Measurements from ENCODE around the gene NCOA5.

Gene NCOA5

GRCh38 chr20:46036370-46036769 lies 53.4 kb downstream of the NCOA5 start:
- intact Hi-C loops (cut with DNase I; ENCODE audit: low total_unique reads) = no loop called here
- Histone ChIP-seq H3K4me1 (peaks cover 0 to 9% (median 0%) of the 10 kb centered on the region in 4 donors), H3K36me3 (no peaks in the 10 kb centered on the region)

GRCh38 chr20:46035713-46036112 lies 54.0 kb downstream of the NCOA5 start:
- Histone ChIP-seq H3K4me1 (peaks cover 0 to 10% (median 0%) of the 10 kb centered on the region in 4 donors), H3K27ac (no peak overlapping the region), H3K27me3 (peaks cover 3 to 51% of the 10 kb centered on the region in 2 donors), H3K9me3 (no peaks in the 10 kb centered on the region), H3K36me3 (no peaks in the 10 kb centered on the region), H3K4me3 (no peak overlapping the region)
- TF ChIP-seq CTCF (IDR thresholded peaks at IDR 0.05) = no peak
- intact Hi-C loops (cut with DNase I; ENCODE audit: low total_unique reads) = no loop called here
- no peak for DNase-seq

More at GRCh38 chr20:46036370-46036769, 53.4 kb downstream of the NCOA5 start:
- DNase-seq = no peak
- no peak overlapping the region for H3K4me3 ChIP-seq
- TF ChIP-seq CTCF (IDR thresholded peaks at IDR 0.05) = no peak
- H3K27me3 ChIP-seq = peaks cover 3 to 48% of the 10 kb centered on the region in 2 donors
- H3K9me3 ChIP-seq = no peaks in the 10 kb centered on the region
- no peak overlapping the region for H3K27ac ChIP-seq

GRCh38 chr20:46035253-46035652 lies 54.5 kb downstream of the NCOA5 start:
- intact Hi-C loops (cut with DNase I; ENCODE audit: low total_unique reads) = no loop called here
- no peaks in the 10 kb centered on the region for H3K36me3 ChIP-seq
- H3K27me3 ChIP-seq = peaks cover 3 to 55% of the 10 kb centered on the region in 2 donors
- no peaks in the 10 kb centered on the region for H3K9me3 ChIP-seq
- H3K4me3 ChIP-seq = no peak overlapping the region
- DNase-seq = no peak
- H3K27ac ChIP-seq = no peak overlapping the region
- no peak for TF ChIP-seq CTCF (IDR thresholded peaks at IDR 0.05)
- peaks cover 0 to 10% (median 0%) of the 10 kb centered on the region in 4 donors for H3K4me1 ChIP-seq

- Histone ChIP-seq H3K9me3 (no peaks in the 10 kb centered on the region), H3K27me3 (peaks cover 6 to 66% of the 10 kb centered on the region in 2 donors), H3K36me3 (no peaks in the 10 kb centered on the region), H3K4me3 (no peak overlapping the region), H3K4me1 (peaks cover 0 to 10% (median 0%) of the 10 kb centered on the region in 4 donors), H3K27ac (no peak overlapping the region)
- DNase-seq = no peak
- intact Hi-C loops (cut with DNase I; ENCODE audit: low total_unique reads) = no loop called here
- TF ChIP-seq CTCF (IDR thresholded peaks at IDR 0.05) = no peak
Observed at GRCh38 chr20:46034039-46034438, 55.7 kb downstream of the NCOA5 start.

- Histone ChIP-seq H3K4me3 (no peak overlapping the region), H3K36me3 (no peaks in the 10 kb centered on the region), H3K9me3 (no peaks in the 10 kb centered on the region), H3K27ac (no peak overlapping the region), H3K27me3 (peaks cover 6 to 89% of the 10 kb centered on the region in 2 donors), H3K4me1 (peaks cover 0 to 10% (median 0%) of the 10 kb centered on the region in 4 donors)
- intact Hi-C loops (cut with DNase I; ENCODE audit: low total_unique reads) = no loop called here
- DNase-seq = no peak
- TF ChIP-seq CTCF (IDR thresholded peaks at IDR 0.05) = no peak
Observed at GRCh38 chr20:46031701-46032254, 58.0 kb downstream of the NCOA5 start.

Measured in tibial artery (tissue), 4 donors.